CD4-positive, alpha-beta T cell (primary cell): ENCODE results near the gene SNX30. TPM values are rescaled to one million over a fixed set of nuclear protein-coding genes. Genes with fewer than 3 reads are reported as not detected.

Source experiments
- ATAC-seq: fragments of 200-7000 bp; cut with Tn5 transposase; one replicate; pipeline ENCODE4 v1.10.0; 2022; ENCODE audit warnings: mild to moderate bottlenecking; ENCODE audit not compliant: poor library complexity
- CTCF ChIA-PET: fragments of 350-600 bp; sonication (Branson Sonifier 250); formaldehyde crosslinking; loops from one replicate; lab custom pipeline; 2021; ENCODE audit warnings: antibody characterized with exemption, inconsistent platforms; lab: Charles Lee
- POLR2A ChIA-PET: fragments of 350-600 bp; sonication (Branson Sonifier 250); formaldehyde crosslinking; loops from one replicate; lab custom pipeline; 2021; ENCODE audit warnings: antibody characterized with exemption, inconsistent platforms; lab: Charles Lee
- DNase-seq, 14 experiments: peaks; one replicate each; pipeline ENCODE4 v3.0.0-alpha.2; 2013 to 2020; ENCODE audit warnings: mixed read lengths in 2 of 14
- H3K27ac ChIP-seq, 2 donors: one replicate each; pipeline versions ENCODE4 v1.5.1 to v1.7.0; 2013; ENCODE audit warnings: low read length in 2 of 2, low read depth in 1 of 2, mild to moderate bottlenecking in 1 of 2
- H3K27me3 ChIP-seq, 2 experiments: 1 replicate in 1 of 2; 2 replicates in 1 of 2; pipeline versions ENCODE4 v1.6.1 to v1.7.0; 2013; ENCODE audit warnings: low read length in 2 of 2, control low read depth in 1 of 2, mild to moderate bottlenecking in 1 of 2, moderate library complexity in 1 of 2; ENCODE audit not compliant: insufficient read depth in 2 of 2, control insufficient read depth in 1 of 2
- H3K36me3 ChIP-seq: one replicate; pipeline ENCODE4 v1.6.1; 2013; ENCODE audit warnings: low read length, control low read depth; ENCODE audit not compliant: insufficient read depth
- H3K4me1 ChIP-seq: one replicate; pipeline ENCODE4 v1.6.1; 2013; ENCODE audit warnings: low read length, control low read depth; ENCODE audit not compliant: insufficient read depth
- H3K4me3 ChIP-seq: one replicate; pipeline ENCODE4 v1.5.1; 2013; ENCODE audit warnings: mild to moderate bottlenecking, low read length, moderate library complexity
- H3K9me3 ChIP-seq, 2 experiments: 1 replicate in 1 of 2; 2 replicates in 1 of 2; pipeline versions ENCODE4 v1.6.1 to v1.7.0; 2013; ENCODE audit warnings: low read length in 2 of 2, mild to moderate bottlenecking in 2 of 2, control low read depth in 1 of 2, moderate library complexity in 1 of 2; ENCODE audit not compliant: control insufficient read depth in 1 of 2, insufficient read depth in 1 of 2
- H3K27ac Mint-ChIP-seq: one replicate; pipeline ENCODE4 v1.8.0; 2020; ENCODE audit warnings: mixed read lengths
- H3K27me3 Mint-ChIP-seq: one replicate; pipeline ENCODE4 v1.8.0; 2021; ENCODE audit warnings: mixed read lengths
- H3K36me3 Mint-ChIP-seq: one replicate; pipeline ENCODE4 v1.8.0; 2021; ENCODE audit warnings: low read depth, mixed read lengths
- H3K4me1 Mint-ChIP-seq: one replicate; pipeline ENCODE4 v1.8.0; 2021; ENCODE audit warnings: low read depth, mixed read lengths
- H3K4me3 Mint-ChIP-seq: one replicate; pipeline ENCODE4 v1.8.0; 2020; ENCODE audit warnings: mild to moderate bottlenecking, mixed read lengths
- H3K9me3 Mint-ChIP-seq: one replicate; pipeline ENCODE4 v1.8.0; 2020; ENCODE audit warnings: mixed read lengths
- CTCF ChIP-seq: fragments of 200-600 bp; IDR thresholded peaks from one replicate; pipeline ENCODE4 v1.8.0; 2022; ENCODE audit warnings: antibody characterized with exemption, mild to moderate bottlenecking
- intact Hi-C, 2 experiments: fragments of 100-400 bp; cut with DNase I in 1 of 2; cut with micrococcal nuclease in 1 of 2; formaldehyde crosslinking; loops; one replicate each; pipeline versions ENCODE4 v1.15.1 to v1.9.0; 2023 to 2025; cut with DNase I, micrococcal nuclease
- total RNA-seq, 174 experiments: library from RNA in 2 of 174; stranded (reverse) in 2 of 174; gene quantifications; one replicate each; pipeline ENCODE4 v1.2.3 and lab custom pipeline; 2021 to 2026

SNX30 gene
- total RNA-seq, 2 experiments from 2014 or later = 5.2 to 5.8 TPM

- H3K4me3 ChIP-seq = no peak overlapping the region
- peaks cover 36% of the 10 kb centered on the region for H3K36me3 Mint-ChIP-seq
- ATAC-seq = no peak
- H3K27ac Mint-ChIP-seq = no peak overlapping the region
- peaks cover 25% of the 10 kb centered on the region for H3K36me3 ChIP-seq
- peaks cover 6% of the 10 kb centered on the region for H3K4me1 Mint-ChIP-seq
- CTCF ChIA-PET = no interaction called here
- H3K9me3 Mint-ChIP-seq = no peaks in the 10 kb centered on the region
- H3K4me3 Mint-ChIP-seq = no peak overlapping the region
- POLR2A ChIA-PET = no interaction called here
- intact Hi-C loops = no loop called here
- DNase-seq = no peak
- no peaks in the 10 kb centered on the region for H3K27me3 Mint-ChIP-seq
- TF ChIP-seq CTCF = no peak
- H3K4me1 ChIP-seq = no peaks in the 10 kb centered on the region
- H3K9me3 ChIP-seq = no peaks in the 10 kb centered on the region
- no peaks in the 10 kb centered on the region for H3K27me3 ChIP-seq
- H3K27ac ChIP-seq = no peak overlapping the region
These were observed 81.4 kb downstream of the SNX30 start for GRCh38 chr9:112831969-112832368.

- Mint-ChIP-seq H3K4me3 (no peak overlapping the region), H3K27me3 (no peaks in the 10 kb centered on the region), H3K27ac (no peak overlapping the region), H3K9me3 (no peaks in the 10 kb centered on the region), H3K4me1 (peaks cover 6% of the 10 kb centered on the region), H3K36me3 (peaks cover 43% of the 10 kb centered on the region)
- Histone ChIP-seq H3K27ac (no peak overlapping the region), H3K9me3 (no peaks in the 10 kb centered on the region), H3K4me1 (no peaks in the 10 kb centered on the region), H3K4me3 (no peak overlapping the region), H3K27me3 (no peaks in the 10 kb centered on the region), H3K36me3 (peaks cover 28% of the 10 kb centered on the region)
- ChIA-PET POLR2A (no interaction called here), CTCF (no interaction called here)
- intact Hi-C loops = no loop called here
- no peak for TF ChIP-seq CTCF
- DNase-seq (no peak), ATAC-seq (no peak)
These were observed 82.5 kb downstream of the SNX30 start for GRCh38 chr9:112833081-112833480.

- peaks cover 29% of the 10 kb centered on the region for H3K36me3 ChIP-seq
- Mint-ChIP-seq H3K27ac (no peak overlapping the region), H3K9me3 (no peaks in the 10 kb centered on the region), H3K27me3 (no peaks in the 10 kb centered on the region), H3K4me3 (no peak overlapping the region), H3K4me1 (no peaks in the 10 kb centered on the region), H3K36me3 (peaks cover 61% of the 10 kb centered on the region)
- no peak for TF ChIP-seq CTCF
- H3K27ac ChIP-seq = no peak overlapping the region
- CTCF ChIA-PET = no interaction called here
- intact Hi-C loops = no loop called here
- ATAC-seq = no peak
- DNase-seq = no peak
- H3K9me3 ChIP-seq = no peaks in the 10 kb centered on the region
- H3K27me3 ChIP-seq = no peaks in the 10 kb centered on the region
- H3K4me3 ChIP-seq = no peak overlapping the region
- POLR2A ChIA-PET = no interaction called here
- no peaks in the 10 kb centered on the region for H3K4me1 ChIP-seq
These were observed 85.8 kb downstream of the SNX30 start for GRCh38 chr9:112836394-112836793.
